ENCODE results near the gene ZFHX3.

- TF ChIP-seq CTCF (IDR thresholded peaks at IDR 0.05), result no peak
- no peak for TF ChIP-seq POLR2A (IDR thresholded peaks at IDR 0.05)
- TF ChIP-seq EP300 (IDR thresholded peaks at IDR 0.05), result no peak
Observed at GRCh38 chr16:73025856-73026210, 22.1 kb downstream of the ZFHX3 start.

Data from ovary (tissue), 3 donors.